HepG2 (cell line): ENCODE measurements around the gene BIN1. TPM values are rescaled to one million over a fixed set of nuclear protein-coding genes. Genes with fewer than 3 reads are reported as not detected.

Source experiments
- ATAC-seq: fragments of 200-7000 bp; cut with Tn5 transposase; 3 replicates; pipeline ENCODE4 v1.9.1; 2020; ENCODE audit warnings: mild to moderate bottlenecking, moderate library complexity
- BruUV-seq: library from RNA; stranded (reverse); fragments of 400-500 nt; replicated peaks from 2 replicates; lab custom pipeline; 2021; lab: Mats Ljungman, UMichigan
- CTCF ChIA-PET: fragments of 300-600 bp; formaldehyde crosslinking; extraction: SDS; loops from one replicate; lab custom pipeline; 2021; ENCODE audit warnings: low total read pairs, inconsistent platforms, low intra/inter-chr PET ratio; lab: Yijun Ruan, JAX
- POLR2A ChIA-PET: fragments of 350-600 bp; sonication (Branson Sonifier 250); formaldehyde crosslinking; loops from one replicate; lab custom pipeline; 2020; ENCODE audit warnings: antibody characterized with exemption, inconsistent platforms; lab: Yijun Ruan, JAX
- DNase-seq: peaks from one replicate; pipeline ENCODE4 v3.0.0-alpha.2; 2015; ENCODE audit warnings: low spot score
- FAIRE-seq: peaks from 3 replicates; lab custom pipeline; 2011; peaks lifted over from hg19 to GRCh38; lab: Jason Lieb, UNC
- H2AFZ ChIP-seq: one replicate; pipeline ENCODE4 v1.6.1; 2011; ENCODE audit warnings: low read length, inconsistent platforms
- H3K27ac ChIP-seq: fragments of 300-600 bp; 3 replicates; pipeline ENCODE4 v1.8.0; 2011; ENCODE audit warnings: mixed run types, mild to moderate bottlenecking, mixed read lengths, low read length, inconsistent platforms; ENCODE audit not compliant: insufficient read depth; ENCODE audit errors: extremely low read length
- H3K27me3 ChIP-seq, 2 experiments: fragments of 200-600 bp in 1 of 2; 2 replicates in 1 of 2; 3 replicates in 1 of 2; pipeline versions ENCODE4 v1.6.0 to v1.8.0; 2011; ENCODE audit warnings: low read length in 2 of 2, mild to moderate bottlenecking in 2 of 2, moderate library complexity in 2 of 2, inconsistent platforms in 1 of 2; ENCODE audit not compliant: insufficient read depth in 2 of 2, control insufficient read depth in 1 of 2
- H3K36me3 ChIP-seq, 2 experiments: fragments of 200-600 bp in 1 of 2; replicated peaks in 1 of 2; 2 replicates in 1 of 2; 3 replicates in 1 of 2; pipeline versions ENCODE4 v1.5.1 to v1.8.0; 2011; ENCODE audit warnings: low read length in 2 of 2, inconsistent platforms in 1 of 2; ENCODE audit not compliant: insufficient read depth in 2 of 2, control insufficient read depth in 1 of 2
- H3K4me1 ChIP-seq: 2 replicates; pipeline ENCODE4 v1.5.1; 2012; ENCODE audit warnings: low read length, inconsistent platforms; ENCODE audit not compliant: insufficient read depth
- H3K4me2 ChIP-seq: 2 replicates; pipeline ENCODE4 v1.6.0; 2011; ENCODE audit warnings: low read depth, low read length, inconsistent platforms
- H3K4me3 ChIP-seq, 3 experiments: fragments of 200-600 bp in 1 of 3; sonication (generic), shearing (Covaris generic) in 1 of 3; replicated peaks in 1 of 3; 2 replicates each; pipeline ENCODE4 v1.5.1; 2011 to 2016; ENCODE audit warnings: low read length in 3 of 3, inconsistent platforms in 2 of 3, low read depth in 2 of 3, mild to moderate bottlenecking in 2 of 3, control low read depth in 1 of 3, mixed read lengths in 1 of 3; ENCODE audit not compliant: insufficient read depth in 1 of 3
- H3K79me2 ChIP-seq: one replicate; pipeline ENCODE4 v1.6.1; 2011; ENCODE audit warnings: low read length, inconsistent platforms; ENCODE audit not compliant: insufficient read depth
- H3K9ac ChIP-seq: 2 replicates; pipeline ENCODE4 v1.6.0; 2011; ENCODE audit warnings: mild to moderate bottlenecking, low read depth, low read length, inconsistent platforms; ENCODE audit not compliant: insufficient read depth
- H3K9me3 ChIP-seq: 2 replicates; pipeline ENCODE4 v1.5.1; 2012; ENCODE audit warnings: mild to moderate bottlenecking, low read length
- H4K20me1 ChIP-seq: 2 replicates; pipeline ENCODE4 v1.6.0; 2011; ENCODE audit warnings: inconsistent platforms, mild to moderate bottlenecking, low read length, moderate library complexity; ENCODE audit not compliant: insufficient read depth
- ARNTL ChIP-seq: sonication (generic); formaldehyde crosslinking; IDR thresholded peaks from 2 replicates; pipeline ENCODE4 v1.4.0; 2020; ENCODE audit warnings: mild to moderate bottlenecking, missing genetic modification reagents
- RAD21 ChIP-seq: fragments of 450-650 bp; formaldehyde crosslinking; IDR thresholded peaks from 2 replicates; pipeline ENCODE4 v1.5.0; 2020; ENCODE audit warnings: mild to moderate bottlenecking
- SALL1 ChIP-seq: sonication (generic); formaldehyde crosslinking; IDR thresholded peaks from 2 replicates; pipeline ENCODE4 v1.8.0; 2022; ENCODE audit warnings: mild to moderate bottlenecking, missing genetic modification reagents
- ZBTB20 ChIP-seq: sonication (generic); formaldehyde crosslinking; IDR thresholded peaks from 2 replicates; pipeline ENCODE4 v1.8.1; 2023; ENCODE audit warnings: missing genetic modification reagents, low read depth, mild to moderate bottlenecking, borderline replicate concordance
- ZNF207 ChIP-seq: fragments of 450-650 bp; IDR thresholded peaks from 2 replicates; pipeline ENCODE4 v1.6.1; 2016; ENCODE audit warnings: antibody characterized with exemption, borderline replicate concordance
- ZNF329 ChIP-seq: sonication (generic); formaldehyde crosslinking; IDR thresholded peaks from 2 replicates; pipeline ENCODE4 v1.9.0; 2021; ENCODE audit warnings: low read depth, mild to moderate bottlenecking, missing genetic modification reagents
- ZNF674 ChIP-seq: sonication (generic); formaldehyde crosslinking; IDR thresholded peaks from 2 replicates; pipeline ENCODE4 v1.5.0; 2020; ENCODE audit warnings: low read depth, mild to moderate bottlenecking, missing genetic modification reagents
- ZNF776 ChIP-seq: sonication (generic); formaldehyde crosslinking; IDR thresholded peaks from 2 replicates; pipeline ENCODE4 v1.4.0; 2020; ENCODE audit warnings: mild to moderate bottlenecking, missing genetic modification reagents
- WGBS: methylation state at CpG from one replicate; pipeline ENCODE4 v1.1.6; 2017; ENCODE audit warnings: low lambda C conversion rate; 5-methylcytosine and 5-hydroxymethylcytosine counted together
- in situ Hi-C: cut with HindIII; loops from 2 replicates; pipeline ENCODE4 v1.10.0; 2017; ENCODE audit warnings: low pct_unique_long_range_greater_than_20kb; ENCODE audit not compliant: extremely low pct_ligation_motif_present
- intact Hi-C: fragments of 100-400 bp; cut with micrococcal nuclease; formaldehyde crosslinking; loops from one replicate; pipeline ENCODE4 v1.10.0; 2022; ENCODE audit not compliant: unreplicated experiment
- polyA plus RNA-seq, 8 experiments: library from polyadenylated mRNA; depleted of rRNA in 3 of 8; stranded (reverse) in 7 of 8; unstranded in 1 of 8; fragments of >200 nt; fragmentation: Illumina TruSeq in 4 of 8; extraction: Trizol in 4 of 8; gene quantifications; 2 replicates each; pipeline versions ENCODE4 v1.2.1 to v1.2.3, GENCODE V29; 2011 to 2016; ENCODE audit warnings: low read depth in 4 of 8, missing spikeins in 1 of 8, mixed read lengths in 1 of 8; ENCODE audit not compliant: insufficient read depth in 1 of 8
- total RNA-seq, 5 experiments: library from RNA; depleted of rRNA; stranded (reverse); fragments of >200 nt; fragmentation: Illumina TruSeq; extraction: Trizol; gene quantifications; 2 replicates each; pipeline ENCODE4 v1.2.3, GENCODE V29; 2016; ENCODE audit warnings: low read depth in 1 of 5
- TF ChIP-seq, protein P1 (sequence below): fragments of 450-650 bp; IDR thresholded peaks from 2 replicates; pipeline ENCODE4 v1.6.1; 2016
- TF ChIP-seq, protein P2 (sequence below), 2 experiments: sonication (generic) in 1 of 2; formaldehyde crosslinking in 1 of 2; IDR thresholded peaks; 2 replicates each; pipeline versions ENCODE4 v1.4.0 to v1.6.1; 2016 to 2020; ENCODE audit warnings: borderline replicate concordance in 1 of 2, low read depth in 1 of 2, mild to moderate bottlenecking in 1 of 2, missing genetic modification reagents in 1 of 2

BIN1 gene
- total and polyA plus RNA-seq, 2 of the 13 experiments (the other 11 are each of a cell fraction or from before 2014, with no cell fraction given), result 0.93 to 1.2 TPM

GRCh38 chr2:127146071-127146725 lies 39.2 kb upstream of the BIN1 start:
- Histone ChIP-seq H4K20me1 (no peaks in the 10 kb centered on the region), H3K36me3 (no peaks in the 10 kb centered on the region), H3K27me3 (peaks cover 1 to 8% of the 10 kb centered on the region in 2 experiments; a peak in 1 of 5 replicates), H2AFZ (no peak overlapping the region), H3K9ac (no peak overlapping the region), H3K4me3 (no peak overlapping the region), H3K9me3 (peaks cover 7% of the 10 kb centered on the region), H3K27ac (no peak overlapping the region), H3K4me2 (no peak overlapping the region), H3K79me2 (no peaks in the 10 kb centered on the region), H3K4me1 (no peaks in the 10 kb centered on the region)
- ATAC-seq (no peak), FAIRE-seq (no peak), DNase-seq (no peak)
- ChIA-PET POLR2A (no interaction called here), CTCF (no interaction called here)
- TF ChIP-seq SALL1 (CRISPR knock-in tag) (no peak), ZNF329 (CRISPR knock-in tag) (no peak)
- TF ChIP-seq, protein P1, sequence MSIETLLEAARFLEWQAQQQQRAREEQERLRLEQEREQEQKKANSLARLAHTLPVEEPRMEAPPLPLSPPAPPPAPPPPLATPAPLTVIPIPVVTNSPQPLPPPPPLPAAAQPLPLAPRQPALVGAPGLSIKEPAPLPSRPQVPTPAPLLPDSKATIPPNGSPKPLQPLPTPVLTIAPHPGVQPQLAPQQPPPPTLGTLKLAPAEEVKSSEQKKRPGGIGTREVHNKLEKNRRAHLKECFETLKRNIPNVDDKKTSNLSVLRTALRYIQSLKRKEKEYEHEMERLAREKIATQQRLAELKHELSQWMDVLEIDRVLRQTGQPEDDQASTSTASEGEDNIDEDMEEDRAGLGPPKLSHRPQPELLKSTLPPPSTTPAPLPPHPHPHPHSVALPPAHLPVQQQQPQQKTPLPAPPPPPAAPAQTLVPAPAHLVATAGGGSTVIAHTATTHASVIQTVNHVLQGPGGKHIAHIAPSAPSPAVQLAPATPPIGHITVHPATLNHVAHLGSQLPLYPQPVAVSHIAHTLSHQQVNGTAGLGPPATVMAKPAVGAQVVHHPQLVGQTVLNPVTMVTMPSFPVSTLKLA, result peak; percentile 51
- no TSS peak for BruUV-seq
- in situ Hi-C loops (no loop called here), intact Hi-C loops (no loop called here)
- WGBS, result 43% methylated on average over 14 of the region's 18 CpGs

GRCh38 chr2:127145280-127145895 lies 38.4 kb upstream of the BIN1 start:
- H3K27ac ChIP-seq, result no peak overlapping the region
- TF ChIP-seq RAD21 (CRISPR knock-in tag), result no peak
- TF ChIP-seq ZNF674 (CRISPR knock-in tag), result no peak
- TF ChIP-seq ZNF207, result no peak
- no peak for TF ChIP-seq ZBTB20
- no peak for TF ChIP-seq ARNTL
- TF ChIP-seq ZNF776 (CRISPR knock-in tag), result no peak
- TF ChIP-seq, protein P2, sequence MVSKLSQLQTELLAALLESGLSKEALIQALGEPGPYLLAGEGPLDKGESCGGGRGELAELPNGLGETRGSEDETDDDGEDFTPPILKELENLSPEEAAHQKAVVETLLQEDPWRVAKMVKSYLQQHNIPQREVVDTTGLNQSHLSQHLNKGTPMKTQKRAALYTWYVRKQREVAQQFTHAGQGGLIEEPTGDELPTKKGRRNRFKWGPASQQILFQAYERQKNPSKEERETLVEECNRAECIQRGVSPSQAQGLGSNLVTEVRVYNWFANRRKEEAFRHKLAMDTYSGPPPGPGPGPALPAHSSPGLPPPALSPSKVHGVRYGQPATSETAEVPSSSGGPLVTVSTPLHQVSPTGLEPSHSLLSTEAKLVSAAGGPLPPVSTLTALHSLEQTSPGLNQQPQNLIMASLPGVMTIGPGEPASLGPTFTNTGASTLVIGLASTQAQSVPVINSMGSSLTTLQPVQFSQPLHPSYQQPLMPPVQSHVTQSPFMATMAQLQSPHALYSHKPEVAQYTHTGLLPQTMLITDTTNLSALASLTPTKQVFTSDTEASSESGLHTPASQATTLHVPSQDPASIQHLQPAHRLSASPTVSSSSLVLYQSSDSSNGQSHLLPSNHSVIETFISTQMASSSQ (IDR thresholded peaks at IDR 0.05; ENCODE audit: low read depth), result no peak
- TF ChIP-seq, protein P2 (CRISPR knock-in tag; IDR thresholded peaks at IDR 0.05; ENCODE audit: borderline replicate concordance), result no peak
- TF ChIP-seq, all 625 proteins: peak for 0
- BruUV-seq, result no TSS peak
- ATAC-seq (no peak), FAIRE-seq (no peak), DNase-seq (no peak)
- no peak overlapping the region for H3K9ac ChIP-seq
- ChIA-PET CTCF (no interaction called here), POLR2A (no interaction called here)
- WGBS, result 0% methylated on average over 1 of the region's 1 CpG
- H4K20me1 ChIP-seq, result no peaks in the 10 kb centered on the region
- no peaks in the 10 kb centered on the region for H3K79me2 ChIP-seq
- no peaks in the 10 kb centered on the region for H3K36me3 ChIP-seq
- no peak overlapping the region for H2AFZ ChIP-seq
- intact Hi-C loops (no loop called here), in situ Hi-C loops (no loop called here)
- no peak overlapping the region for H3K4me2 ChIP-seq
- no peaks in the 10 kb centered on the region for H3K9me3 ChIP-seq
- no peak overlapping the region for H3K4me3 ChIP-seq
- H3K27me3 ChIP-seq, result peaks cover 5 to 15% of the 10 kb centered on the region in 2 experiments; a peak in 2 of 5 replicates
- H3K4me1 ChIP-seq, result no peaks in the 10 kb centered on the region
